HG03025 (cell line): ENCODE data around the gene DPYSL3.

Source experiments
- ATAC-seq: cut with Tn5 transposase; IDR thresholded peaks from one replicate; pipeline ENCODE4 v1.9.1; 2021; ENCODE audit warnings: mild to moderate bottlenecking, moderate library complexity; ENCODE audit not compliant: unreplicated experiment, low FRiP score

DPYSL3 gene

GRCh38 chr5:147479444-147479843 is 30.4 kb downstream of the DPYSL3 start:
- ATAC-seq: no peak

DNA sequence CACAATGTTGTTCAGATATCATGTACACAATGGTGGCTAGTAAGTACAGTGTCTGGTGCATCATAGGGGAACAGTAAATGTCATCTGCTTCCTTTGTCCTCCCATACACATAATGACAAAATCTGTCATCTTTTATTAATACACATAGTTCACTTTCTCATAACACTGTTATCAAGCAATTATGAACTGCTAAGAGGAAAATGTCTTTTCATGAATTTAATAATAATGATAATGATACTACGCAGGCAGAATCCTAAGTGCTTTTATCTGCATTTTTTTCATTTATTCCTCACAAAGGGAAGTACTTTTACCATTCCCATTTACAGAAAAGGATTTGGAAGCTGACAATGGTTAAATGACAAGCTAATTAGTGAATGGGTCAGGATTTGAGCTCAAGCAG is 35.7 kb downstream of the DPYSL3 start:
- ATAC-seq: no peak

DNA sequence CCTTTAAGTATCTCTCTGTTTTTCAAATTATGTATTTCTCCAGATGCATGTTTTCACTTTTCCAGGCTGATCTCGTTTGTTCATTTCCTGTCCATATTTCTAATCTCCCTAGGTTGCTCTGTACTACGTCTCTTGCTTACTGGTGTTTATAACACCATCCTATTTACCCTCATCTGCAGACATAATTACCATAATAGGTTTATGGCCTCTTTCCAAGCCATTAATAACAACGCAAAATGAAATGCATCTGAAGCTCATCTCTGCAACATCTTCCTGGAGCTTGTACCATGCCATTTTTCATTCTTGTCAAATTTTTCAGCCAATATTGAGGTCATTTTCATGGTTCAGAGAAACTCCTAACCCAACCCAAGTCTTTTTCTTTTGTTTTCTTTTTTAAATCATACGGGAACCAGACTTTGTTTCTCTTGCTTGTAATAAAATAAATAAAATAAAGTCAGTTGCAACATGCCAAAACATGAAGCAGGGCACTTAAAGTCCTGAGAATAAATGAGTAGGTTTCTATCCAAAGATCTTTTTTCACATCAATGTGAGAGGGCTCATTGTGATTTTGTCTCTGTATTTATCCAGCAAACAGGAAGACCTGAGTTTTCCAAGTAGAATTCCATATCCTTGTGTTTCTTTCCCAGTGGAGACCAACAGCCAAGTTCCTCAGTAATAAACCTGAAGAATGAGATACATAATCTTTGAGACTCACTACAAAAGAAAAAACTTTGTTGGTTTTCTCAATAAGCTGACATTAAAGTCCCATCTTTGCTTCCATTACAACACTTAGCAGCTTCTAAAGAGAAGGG is 37.0 kb downstream of the DPYSL3 start:
- ATAC-seq: no peak

DNA sequence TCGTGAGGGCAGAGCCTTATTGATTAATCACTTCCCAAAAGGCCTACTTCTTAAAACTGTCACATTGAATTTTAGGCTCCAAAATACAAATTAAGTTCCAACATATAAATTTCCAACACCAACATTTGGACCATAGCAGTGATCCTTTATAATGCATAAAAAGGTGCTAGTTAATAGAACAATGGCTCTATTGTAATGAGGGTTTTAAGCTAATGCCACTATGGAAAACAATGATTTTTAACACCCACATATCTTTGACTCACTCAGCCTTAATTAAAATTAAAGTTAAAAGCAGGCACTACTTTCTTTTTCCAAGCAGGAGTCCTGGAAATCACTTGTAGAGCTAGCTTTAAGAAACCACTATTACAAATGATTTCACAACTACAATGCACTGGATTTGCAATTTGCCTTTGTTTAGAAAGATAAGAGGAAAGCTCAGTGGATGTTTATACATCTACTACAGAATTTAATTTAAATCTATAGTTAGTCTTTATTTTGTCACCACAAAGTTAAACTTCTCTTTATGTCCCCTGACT is 41.8 kb downstream of the DPYSL3 start:
- no peak for ATAC-seq

GRCh38 chr5:147466360-147466980 is 43.4 kb downstream of the DPYSL3 start:
- no peak for ATAC-seq

GRCh38 chr5:147465747-147466146 is 44.1 kb downstream of the DPYSL3 start:
- no peak for ATAC-seq

DNA sequence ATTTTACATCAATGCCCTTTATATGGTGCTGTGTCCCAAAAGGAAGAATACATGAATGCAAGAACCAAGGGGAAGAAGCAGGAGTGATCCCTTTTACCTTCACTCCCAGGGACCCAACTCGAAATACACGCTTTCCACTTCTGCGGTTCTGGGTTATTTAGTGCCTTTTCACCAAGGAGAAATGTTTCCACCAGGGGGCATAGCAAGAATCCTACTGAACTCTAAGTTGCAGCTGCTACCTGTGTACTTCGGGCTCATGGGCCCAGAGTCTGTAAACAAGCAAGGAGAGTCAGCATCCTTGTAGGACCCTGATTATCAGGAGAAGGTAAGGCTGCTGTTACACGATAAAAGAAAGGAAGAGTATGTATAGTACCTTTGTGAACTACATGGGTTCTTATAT is 45.7 kb downstream of the DPYSL3 start:
- ATAC-seq: no peak

DNA sequence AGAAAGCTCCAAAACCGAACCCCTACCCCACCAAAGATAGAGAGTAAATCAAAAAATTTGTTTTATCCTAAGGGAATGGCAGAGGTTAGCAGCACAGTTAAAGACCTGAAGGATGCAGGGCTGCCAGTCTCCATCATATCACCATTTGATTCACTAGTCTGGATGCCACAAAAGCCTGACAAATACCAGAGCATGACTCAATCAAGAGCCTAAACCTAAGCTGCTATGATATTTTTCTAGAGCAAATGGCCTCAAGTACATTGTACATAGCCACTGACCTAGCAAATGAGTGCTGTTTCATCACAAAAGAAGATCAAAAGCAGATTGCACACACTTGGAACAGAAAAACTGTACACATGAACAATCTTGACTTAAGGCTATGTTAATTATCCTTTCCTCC is 48.0 kb downstream of the DPYSL3 start:
- ATAC-seq: no peak

DNA sequence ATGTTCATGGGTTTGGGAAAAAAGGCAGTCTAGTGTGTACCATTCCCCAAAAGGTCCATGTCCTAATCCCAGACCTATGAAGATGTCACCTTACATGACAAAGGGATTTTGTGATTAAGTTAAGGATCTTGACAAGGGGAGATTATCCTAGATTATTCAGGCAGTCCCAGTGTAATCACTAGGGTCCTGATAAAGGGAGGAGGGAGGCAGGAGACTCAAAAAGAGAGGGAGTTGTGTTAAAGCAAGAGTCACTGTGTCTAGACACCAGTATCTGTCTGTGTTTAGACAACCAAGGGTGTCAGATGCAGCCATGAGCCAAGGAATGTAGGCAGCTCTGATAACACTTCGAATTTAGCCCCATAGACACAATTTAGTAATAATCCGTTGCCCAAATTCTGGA is 49.5 kb downstream of the DPYSL3 start:
- ATAC-seq: no peak

DNA sequence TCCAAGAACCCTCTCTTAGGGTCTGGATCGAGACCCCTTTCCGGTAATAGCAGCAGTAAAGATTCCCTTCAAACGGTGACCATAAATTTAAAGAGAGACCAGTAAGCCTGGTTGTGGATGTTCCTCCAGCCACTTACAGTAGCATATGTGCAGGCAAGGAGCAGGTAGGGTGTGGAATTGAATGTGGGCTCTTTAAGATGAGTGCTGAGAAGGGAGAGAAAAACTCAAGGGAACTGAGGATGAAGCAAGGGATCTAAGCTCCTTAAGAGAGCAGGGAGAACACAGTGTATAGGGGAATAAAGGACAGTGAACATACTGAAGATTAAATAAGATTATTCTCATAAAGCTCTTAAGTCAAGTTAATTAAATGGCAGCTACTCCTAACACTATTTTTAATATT is 51.3 kb downstream of the DPYSL3 start:
- ATAC-seq: no peak

DNA sequence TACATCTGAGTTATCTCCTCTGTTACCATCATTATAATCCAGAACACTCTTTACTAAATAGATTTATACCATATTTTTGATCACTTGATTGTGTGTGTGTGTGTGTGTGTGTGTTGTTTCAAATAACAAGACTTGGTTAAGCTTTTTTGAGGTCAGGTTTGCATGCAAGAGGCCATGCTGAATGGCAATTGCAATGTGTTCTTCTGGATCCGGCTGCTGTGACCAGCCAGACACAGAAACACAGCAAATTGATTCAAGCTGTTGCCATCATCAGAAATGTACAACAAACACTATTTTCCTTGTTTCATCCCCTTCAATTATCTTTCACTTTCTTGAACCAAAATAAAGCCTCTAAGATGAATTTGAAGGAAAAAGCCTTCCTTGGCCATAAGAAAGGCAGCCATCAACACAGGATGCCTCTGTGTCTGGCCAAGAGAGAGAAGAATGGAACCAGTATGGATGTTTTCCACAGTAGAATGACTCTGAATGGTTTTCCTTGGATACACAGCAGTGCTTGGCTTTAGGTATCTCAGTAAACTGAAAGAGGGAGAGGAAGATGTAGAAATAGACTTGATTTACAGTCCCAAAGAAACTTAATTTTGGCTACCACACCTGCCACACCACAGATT is 53.9 kb downstream of the DPYSL3 start:
- no peak for ATAC-seq

DNA sequence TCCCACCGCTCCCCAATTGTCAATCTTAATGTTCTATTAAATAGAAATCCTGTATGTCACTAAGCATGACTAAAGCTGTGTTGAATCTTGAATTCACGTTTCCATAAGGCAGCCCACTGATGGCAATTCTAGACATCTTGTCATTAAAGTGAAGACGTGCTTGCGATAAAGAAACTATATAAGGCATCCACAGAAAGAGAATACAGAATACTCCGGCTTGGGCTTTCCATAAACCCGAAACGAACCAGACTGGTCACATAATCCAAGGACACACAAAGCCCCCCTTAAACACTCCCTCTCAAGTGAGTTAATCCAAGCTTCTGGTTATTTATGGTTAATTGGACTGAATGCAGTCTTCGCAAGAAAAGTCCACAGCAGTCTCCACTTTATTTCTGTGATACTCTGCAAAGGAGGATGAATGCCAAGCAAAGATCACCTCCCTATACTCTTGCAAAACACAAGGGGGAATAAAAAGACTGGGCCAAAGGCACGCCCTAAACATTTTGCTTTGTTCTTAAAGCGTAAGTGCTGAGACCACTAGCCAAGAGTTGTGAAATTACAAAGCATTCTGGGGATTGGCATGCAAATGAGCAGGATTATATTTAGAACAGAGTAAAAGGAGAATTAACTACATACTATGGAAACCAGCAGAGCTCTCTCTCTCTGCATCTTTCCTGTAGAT is 54.7 kb downstream of the DPYSL3 start:
- no peak for ATAC-seq

DNA sequence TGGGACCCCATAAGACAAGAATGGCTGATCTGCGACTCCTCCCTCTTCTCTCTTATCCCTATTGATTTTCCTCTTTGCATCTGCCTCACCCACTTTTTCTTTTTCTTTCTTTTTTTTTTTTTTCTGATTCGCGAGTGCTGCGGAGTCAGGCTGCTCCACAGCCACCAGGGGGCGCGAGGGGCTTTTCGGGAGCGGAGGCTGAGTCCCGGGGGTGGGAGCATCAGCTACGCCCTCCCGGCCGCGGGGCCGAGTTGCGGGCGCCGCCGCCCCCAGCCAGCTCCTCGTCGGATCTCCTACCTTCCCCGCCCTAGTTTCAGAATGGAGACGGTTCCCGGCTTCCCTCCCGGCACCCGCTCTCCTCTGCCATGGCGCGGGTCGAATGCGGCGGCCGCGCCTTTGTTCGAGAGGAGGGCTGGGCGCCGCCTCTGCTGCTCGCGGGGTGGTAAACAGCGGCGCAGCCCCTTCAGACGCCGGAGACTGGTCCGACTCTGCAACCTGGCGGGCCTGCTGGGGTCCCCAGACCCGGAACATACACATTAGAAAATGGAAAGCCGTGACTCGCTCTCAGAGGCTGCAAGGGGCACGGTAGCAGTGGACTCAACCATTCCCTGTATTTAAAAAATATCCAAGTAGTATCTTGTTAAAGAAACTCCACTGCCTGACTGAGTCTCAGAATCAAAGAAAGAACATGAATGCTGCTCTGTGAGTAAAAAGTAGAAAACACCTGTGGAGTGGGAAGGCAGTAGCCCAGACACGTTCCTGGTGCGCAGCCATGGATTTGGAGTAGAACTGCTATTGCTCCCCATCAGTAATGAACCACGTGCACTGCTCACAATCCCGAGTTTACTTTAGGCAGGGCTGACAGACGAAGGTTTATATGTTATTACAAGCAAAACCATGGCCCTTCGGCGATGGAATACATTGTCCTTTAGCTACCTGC is 55.7 kb downstream of the DPYSL3 start:
- ATAC-seq: peak; percentile 63

GRCh38 chr5:147452165-147452811 is 57.6 kb downstream of the DPYSL3 start:
- no peak for ATAC-seq

- ATAC-seq: no peak
These were observed 58.7 kb downstream of the DPYSL3 start for GRCh38 chr5:147451193-147451592.

GRCh38 chr5:147450606-147451005 is 59.3 kb downstream of the DPYSL3 start:
- ATAC-seq: no peak

GRCh38 chr5:147448766-147449165 is 61.1 kb downstream of the DPYSL3 start:
- no peak for ATAC-seq

GRCh38 chr5:147446523-147446922 is 63.3 kb downstream of the DPYSL3 start:
- no peak for ATAC-seq

DNA sequence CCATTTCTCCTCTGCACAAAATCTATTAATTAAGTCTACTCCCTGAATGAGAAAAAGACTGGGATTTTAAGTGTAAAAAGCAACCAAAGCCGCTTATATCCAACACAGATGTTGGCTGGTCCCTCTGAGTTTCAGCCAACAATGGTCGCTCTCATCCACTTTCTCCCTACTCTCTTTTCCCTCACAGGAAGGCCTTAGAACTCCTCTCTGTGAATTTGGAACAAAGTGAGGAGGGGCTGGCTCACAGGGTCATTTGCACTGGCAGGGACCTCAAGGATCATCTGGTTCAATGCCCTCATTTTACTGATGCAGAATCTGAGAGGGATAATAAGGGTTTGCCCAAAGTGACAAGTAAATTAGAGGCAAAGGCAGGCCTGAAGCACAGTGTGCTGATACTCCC is 64.0 kb downstream of the DPYSL3 start:
- no peak for ATAC-seq
